ENCODE results near the gene AEN.

The AEN gene

DNA sequence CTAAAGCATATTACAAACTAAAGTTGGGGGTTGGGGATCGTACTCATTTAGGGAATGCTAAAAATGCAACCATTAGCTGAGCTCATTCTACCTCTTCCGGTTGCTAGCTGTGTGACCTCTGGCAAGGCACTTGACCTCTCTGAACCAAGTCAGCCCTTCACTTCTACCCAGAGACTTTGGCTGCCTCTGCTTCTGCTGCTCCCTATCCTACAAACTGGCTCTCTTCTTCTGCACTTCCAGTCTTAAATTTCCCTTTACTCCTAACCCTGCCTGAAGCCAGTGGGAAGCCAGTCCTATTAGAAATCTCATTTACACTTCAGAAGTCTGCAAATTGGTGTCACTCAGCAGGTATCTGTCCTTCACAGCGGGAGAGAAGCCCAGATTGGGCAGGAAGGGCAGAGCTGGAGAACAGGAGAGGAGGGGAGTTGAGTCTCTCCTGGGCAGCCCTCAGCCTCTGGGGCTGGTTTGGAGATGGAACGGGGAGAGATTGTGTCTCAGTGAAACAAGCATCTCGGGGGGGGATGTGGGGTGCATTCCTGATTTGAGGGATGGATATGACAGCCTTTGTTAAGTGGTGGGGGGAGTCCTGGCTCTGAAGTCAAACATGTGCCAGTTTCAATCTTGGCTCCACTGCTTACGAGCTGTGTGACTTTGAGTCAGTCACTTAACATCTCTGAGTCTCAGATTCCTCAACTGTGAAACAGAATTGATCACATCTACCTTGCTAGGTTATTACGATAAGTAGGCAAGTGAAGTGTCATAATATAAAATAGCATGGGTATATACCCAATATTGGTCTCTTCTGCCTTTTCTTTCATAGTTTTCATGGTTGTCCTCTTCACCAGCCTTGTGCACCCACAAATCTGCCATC lies 7.8 kb upstream of the AEN start:
- DNase-seq (ENCODE audit: low read depth in 2 of 2): no peak

- no peak for DNase-seq (ENCODE audit: low read depth in 2 of 2)
These were observed 5.6 kb upstream of the AEN start for GRCh38 chr15:88615303-88616107.

DNA sequence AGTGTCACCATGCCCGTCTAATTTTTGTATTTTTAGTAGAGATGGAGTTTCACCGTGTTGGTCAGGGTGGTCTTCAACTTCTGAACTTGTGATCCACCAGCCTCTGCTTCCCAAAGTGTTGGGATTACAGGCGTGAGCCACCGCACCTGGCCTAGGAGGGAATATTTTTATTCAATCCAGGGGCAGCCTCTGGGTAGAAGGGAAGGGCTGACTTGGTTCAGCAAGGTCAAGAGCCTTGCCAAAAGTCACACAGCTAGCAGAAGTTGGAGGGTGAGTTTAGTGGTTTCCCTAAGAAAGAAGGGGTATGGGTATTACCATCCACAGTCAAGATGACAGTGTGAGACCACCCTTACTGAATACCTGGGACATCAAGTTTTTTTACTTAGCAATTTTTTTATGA lies 4.9 kb upstream of the AEN start:
- DNase-seq (ENCODE audit: low read depth in 2 of 2): no peak

DNA sequence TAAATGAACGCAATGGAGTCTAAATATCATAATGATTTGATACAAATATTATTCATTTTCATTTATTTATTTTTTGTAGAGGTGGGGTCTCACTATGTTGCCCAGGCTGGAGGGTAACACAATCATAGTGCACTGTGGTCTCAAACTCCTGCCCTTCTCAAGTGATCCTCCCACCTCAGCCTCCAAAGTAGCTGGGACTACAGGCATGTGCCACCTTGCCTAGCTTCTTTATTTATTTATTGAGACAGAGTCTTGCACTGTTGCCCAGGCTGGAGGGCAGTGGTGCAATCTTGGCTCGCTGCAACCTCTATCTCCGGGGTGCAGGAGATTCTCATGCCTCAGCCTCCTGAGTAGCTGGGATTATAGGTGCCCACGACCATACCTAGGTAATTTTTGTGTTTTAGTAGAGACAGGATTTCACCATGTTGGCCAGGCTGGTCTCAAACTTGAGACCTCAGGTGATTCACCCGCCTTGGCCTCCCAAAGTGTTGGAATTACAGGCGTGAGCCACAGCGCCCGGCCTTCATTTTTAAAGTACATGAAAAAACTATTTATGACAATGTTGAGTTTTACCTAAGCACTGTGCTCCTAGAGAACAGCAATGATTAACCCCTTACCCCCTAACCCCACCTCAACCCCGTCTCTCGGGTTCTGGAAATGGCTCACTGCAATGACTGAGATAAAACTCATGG lies 4.0 kb upstream of the AEN start:
- no peak for DNase-seq (ENCODE audit: low read depth in 2 of 2)

GRCh38 chr15:88617790-88618189 lies 3.4 kb upstream of the AEN start:
- DNase-seq (ENCODE audit: low read depth in 2 of 2): no peak

GRCh38 chr15:88618686-88619085 lies 2.5 kb upstream of the AEN start:
- no peak for DNase-seq (ENCODE audit: low read depth in 2 of 2)

DNA sequence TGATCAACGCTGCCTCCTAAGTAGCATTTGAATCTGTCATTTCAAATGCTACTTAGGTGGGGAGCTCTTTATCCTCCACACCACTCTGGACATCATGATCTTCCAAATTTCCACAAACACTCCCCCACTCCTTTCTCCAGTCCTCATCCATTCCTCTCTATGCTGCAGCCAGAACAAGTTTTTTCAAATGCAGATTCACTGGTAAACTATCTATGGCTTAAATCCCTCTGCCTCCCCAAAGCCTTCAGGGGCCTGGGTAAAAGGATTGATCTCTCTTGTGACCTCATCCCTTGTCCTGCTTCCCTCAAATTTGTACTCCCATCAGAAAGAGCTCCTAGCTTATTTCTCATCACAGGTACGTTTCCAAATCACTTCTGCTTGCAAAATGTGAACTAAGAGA lies 1.3 kb upstream of the AEN start:
- DNase-seq (ENCODE audit: low read depth in 2 of 2): no peak

DNA sequence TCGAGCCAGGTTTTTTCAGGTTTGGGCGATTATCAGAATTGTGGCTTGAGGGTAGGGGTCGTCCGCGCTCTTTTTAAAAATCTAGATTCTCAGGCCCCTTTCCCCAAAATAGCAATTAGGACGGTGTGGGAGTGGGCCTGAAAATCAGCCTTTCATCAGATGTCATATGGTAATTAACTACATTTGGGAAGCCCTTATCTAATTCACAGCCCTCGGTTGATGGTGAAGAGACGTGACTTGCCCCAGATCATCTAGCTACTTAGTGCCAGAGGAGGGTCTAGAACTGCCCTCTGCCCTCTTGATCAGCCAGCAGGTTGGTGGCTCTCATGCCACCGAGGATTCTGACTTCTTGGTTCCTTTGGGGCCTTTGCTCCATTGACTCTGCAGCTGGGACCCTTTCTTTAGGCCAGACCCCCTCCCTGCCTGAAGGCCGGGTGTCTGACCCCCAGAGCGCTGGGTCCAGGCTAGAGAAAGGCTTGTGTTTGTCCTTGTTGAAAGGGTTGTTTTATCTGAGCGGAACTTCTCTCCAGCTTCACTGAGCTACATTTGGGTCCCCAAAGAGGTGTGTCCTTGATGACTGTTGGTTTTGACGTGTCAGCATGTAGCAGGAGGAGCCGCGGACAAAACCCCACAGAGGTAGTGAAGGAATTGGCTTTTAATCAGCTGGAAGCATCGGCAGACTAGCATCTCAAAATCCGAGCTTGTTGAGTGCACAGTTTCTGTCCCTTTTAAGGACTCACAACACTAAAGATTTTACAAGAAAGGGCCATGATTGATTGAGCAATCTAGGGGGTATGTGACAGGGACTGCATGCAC lies 857 bp downstream of the AEN start:
- DNase-seq (ENCODE audit: low read depth in 2 of 2): no peak

DNA sequence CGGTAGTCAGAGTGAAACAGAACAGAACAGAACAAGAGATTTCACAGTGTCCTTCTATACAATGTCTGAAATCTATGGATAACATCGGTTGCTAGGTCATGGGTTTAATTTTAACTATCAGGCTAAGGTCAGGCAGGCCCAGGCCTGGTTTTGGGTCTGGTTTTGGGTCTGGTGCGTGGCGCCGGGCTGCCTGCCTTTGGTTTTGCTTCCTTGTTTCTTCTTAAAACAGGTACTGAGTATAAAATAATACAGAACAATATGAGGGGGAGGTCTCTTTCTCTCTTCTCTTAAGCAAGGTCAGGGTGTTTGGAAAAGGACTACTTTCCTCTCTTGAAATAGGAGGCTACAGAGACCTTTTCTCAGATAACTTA lies 1.4 kb downstream of the AEN start:
- DNase-seq (ENCODE audit: low read depth in 2 of 2): no peak

- DNase-seq (ENCODE audit: low read depth in 2 of 2): no peak
These were observed 1.9 kb downstream of the AEN start for GRCh38 chr15:88623061-88623460.

- DNase-seq (ENCODE audit: low read depth in 2 of 2): no peak
These were observed 2.5 kb downstream of the AEN start for GRCh38 chr15:88623632-88624031.

DNA sequence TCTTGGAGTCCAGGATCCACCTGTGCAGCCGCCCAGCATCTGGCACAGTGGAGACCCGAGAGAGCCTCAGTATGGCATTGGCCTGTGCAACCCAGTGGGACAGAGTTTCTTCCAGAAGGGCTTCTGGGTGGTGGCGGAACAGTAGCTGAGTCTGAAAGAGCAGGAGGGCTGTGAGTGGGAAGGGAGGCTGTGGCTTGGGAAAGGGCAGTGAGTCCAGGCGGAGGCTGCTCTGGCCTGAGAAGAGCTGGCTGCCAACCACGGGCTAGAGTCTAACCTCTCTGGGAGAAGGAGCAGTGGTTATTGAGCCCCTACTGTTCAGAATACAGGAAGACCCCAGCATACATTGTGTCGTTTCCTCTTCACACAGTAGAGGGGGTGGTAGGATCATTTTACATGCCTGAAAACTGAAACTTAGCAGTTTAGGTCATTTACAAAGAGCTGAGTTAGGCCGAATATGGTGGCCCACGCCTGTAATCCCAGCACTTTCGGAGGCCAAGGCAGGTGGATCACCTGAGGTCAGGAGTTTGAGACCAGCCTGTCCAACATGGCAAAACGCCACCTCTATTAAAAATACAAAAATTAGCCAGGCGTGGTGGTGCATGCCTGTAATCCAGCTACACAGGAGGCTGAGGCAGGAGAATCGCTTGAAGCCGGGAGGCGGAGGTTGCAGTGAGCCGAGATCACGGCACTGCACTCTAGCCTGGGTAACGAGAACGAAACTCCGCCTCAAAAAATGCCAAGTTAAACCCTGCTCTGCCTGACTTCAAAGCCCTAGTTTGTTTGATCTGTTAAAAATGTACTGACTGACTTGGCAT lies 3.2 kb downstream of the AEN start:
- no peak for DNase-seq (ENCODE audit: low read depth in 2 of 2)

DNA sequence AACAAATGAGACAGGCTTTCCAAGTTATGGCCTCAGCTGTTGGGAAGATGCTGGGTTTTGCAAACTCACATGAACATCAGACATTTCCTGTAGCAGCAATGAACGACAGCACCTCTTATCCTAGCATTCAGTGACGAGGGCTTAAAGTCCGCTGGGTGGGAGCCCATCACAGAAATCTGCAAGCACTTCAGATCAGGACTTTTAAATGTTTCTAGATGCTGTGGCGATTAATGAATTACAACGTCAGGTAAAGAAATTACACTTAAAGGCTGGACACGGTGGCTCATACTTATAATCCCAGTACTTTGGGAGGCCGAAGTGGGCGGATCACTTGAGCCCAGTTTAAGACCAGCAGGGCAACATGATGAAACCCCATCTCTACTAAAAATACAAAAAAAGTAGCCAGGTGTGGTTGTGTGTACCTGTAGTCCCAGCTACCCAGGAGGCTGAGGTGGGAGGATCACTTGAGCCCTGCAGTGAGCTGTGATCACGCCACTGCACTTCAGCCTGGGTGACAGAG lies 3.9 kb downstream of the AEN start:
- no peak for DNase-seq (ENCODE audit: low read depth in 2 of 2)

GRCh38 chr15:88625943-88626741 lies 5.0 kb downstream of the AEN start:
- DNase-seq (ENCODE audit: low read depth in 2 of 2): no peak

GRCh38 chr15:88627463-88627862 lies 6.3 kb downstream of the AEN start:
- no peak for DNase-seq (ENCODE audit: low read depth in 2 of 2)

DNA sequence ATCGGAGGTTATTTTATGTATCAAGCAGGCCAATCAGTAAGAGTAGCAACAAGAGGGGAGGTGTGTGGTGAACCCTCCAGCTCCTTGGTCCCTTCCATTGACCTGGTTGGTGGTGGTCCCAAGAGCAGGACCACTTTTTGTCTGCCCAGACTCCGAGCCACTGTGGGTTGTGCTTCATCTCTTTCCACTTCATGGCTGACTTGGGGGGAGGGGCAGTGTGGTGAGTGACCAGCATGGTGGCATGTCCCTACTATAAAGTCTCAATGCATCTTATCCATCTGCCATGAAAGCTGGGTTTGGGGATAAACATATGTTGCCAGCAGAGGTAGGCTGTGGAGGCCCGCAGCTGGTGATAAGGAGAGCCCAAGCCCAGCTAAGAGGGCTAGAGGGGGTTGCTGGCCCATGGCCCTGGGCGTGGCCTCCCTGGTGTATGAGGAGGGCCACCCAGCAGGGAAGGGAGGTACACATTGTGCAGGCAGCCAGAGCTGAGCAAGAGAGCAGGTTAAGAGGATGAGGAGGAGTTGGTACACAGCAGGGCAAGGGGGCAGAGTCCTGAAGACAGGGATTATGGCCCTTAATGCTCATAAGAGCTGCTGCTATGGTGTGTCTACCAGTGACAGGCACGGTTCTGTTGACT lies 7.0 kb downstream of the AEN start:
- DNase-seq (ENCODE audit: low read depth in 2 of 2): no peak

DNA sequence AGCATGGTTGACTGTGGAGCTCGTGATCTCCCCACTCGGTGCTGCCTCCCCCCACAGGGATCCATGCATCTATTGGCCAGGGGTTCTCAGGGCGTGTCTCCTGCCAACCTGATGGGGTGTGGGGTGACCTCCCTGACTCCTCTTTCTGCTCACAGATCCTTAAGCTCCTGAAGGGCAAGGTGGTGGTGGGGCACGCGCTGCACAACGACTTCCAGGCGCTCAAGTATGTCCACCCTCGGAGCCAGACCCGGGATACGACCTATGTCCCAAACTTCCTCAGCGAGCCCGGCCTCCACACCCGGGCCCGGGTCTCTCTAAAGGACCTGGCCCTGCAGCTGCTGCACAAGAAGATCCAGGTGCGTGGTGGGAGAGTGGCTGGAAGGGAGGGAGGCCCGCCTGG lies 7.9 kb downstream of the AEN start:
- no peak for DNase-seq (ENCODE audit: low read depth in 2 of 2)

GRCh38 chr15:88630141-88630721 lies 9.1 kb downstream of the AEN start:
- DNase-seq (ENCODE audit: low read depth in 2 of 2): no peak

Data from stimulated activated CD8-positive, alpha-beta memory T cell treated with anti-CD3 and anti-CD28 coated beads, Interleukin-2, amount 100 ng/mL, for 1 hour (primary cell).